IMR-90 (cell line): ENCODE measurements around the gene TENM4. TPM values are rescaled to one million over a fixed set of nuclear protein-coding genes. Genes with fewer than 3 reads are reported as not detected.

Source experiments
- ATAC-seq: fragments of 200-7000 bp; cut with Tn5 transposase; 2 replicates; pipeline ENCODE4 v1.9.1; 2020; ENCODE audit warnings: low read depth, mild to moderate bottlenecking, moderate library complexity
- BruUV-seq: library from RNA; stranded (reverse); fragments of 400-500 nt; replicated peaks from 2 replicates; lab custom pipeline; 2021; lab: Mats Ljungman, UMichigan
- CTCF ChIA-PET: fragments of 300-600 bp; formaldehyde crosslinking; extraction: SDS; loops from one replicate; lab custom pipeline; 2021; ENCODE audit warnings: antibody characterized with exemption; lab: Yijun Ruan, JAX
- POLR2A ChIA-PET: fragments of 300-600 bp; sonication (Branson Sonifier 250); formaldehyde crosslinking; loops from one replicate; lab custom pipeline; 2022; ENCODE audit warnings: antibody characterized with exemption; ENCODE audit not compliant: unreplicated experiment; lab: Charles Lee
- DNase-seq: peaks from one replicate; pipeline ENCODE4 v3.0.0; 2013
- H2AFZ ChIP-seq: replicated peaks from 2 replicates; pipeline ENCODE3; 2013; ENCODE audit warnings: low read length, mild to moderate bottlenecking; ENCODE audit not compliant: poor library complexity
- H2AK5ac ChIP-seq: 2 replicates; pipeline ENCODE4 v1.6.1; 2013; ENCODE audit warnings: low read depth, low read length, inconsistent platforms
- H2AK9ac ChIP-seq: replicated peaks from 2 replicates; pipeline ENCODE3; 2013; ENCODE audit warnings: mild to moderate bottlenecking, low read depth, low read length, moderate library complexity; ENCODE audit not compliant: poor library complexity
- H2BK120ac ChIP-seq: 2 replicates; pipeline ENCODE4 v1.6.1; 2013; ENCODE audit warnings: low read depth, low read length, inconsistent platforms
- H2BK15ac ChIP-seq: 3 replicates; pipeline ENCODE4 v1.6.1; 2013; ENCODE audit warnings: low read depth, low read length, inconsistent platforms
- H2BK20ac ChIP-seq: 2 replicates; pipeline ENCODE4 v1.6.1; 2013; ENCODE audit warnings: low read depth, mild to moderate bottlenecking, inconsistent platforms, low read length, moderate library complexity
- H2BK5ac ChIP-seq: 2 replicates; pipeline ENCODE4 v1.6.1; 2013; ENCODE audit warnings: mild to moderate bottlenecking, low read depth, low read length, inconsistent platforms; ENCODE audit not compliant: poor library complexity, severe bottlenecking
- H3K14ac ChIP-seq: replicated peaks from 2 replicates; pipeline ENCODE4 v1.6.1; 2013; ENCODE audit warnings: low read depth, low read length, inconsistent platforms
- H3K18ac ChIP-seq: 2 replicates; pipeline ENCODE4 v1.6.1; 2013; ENCODE audit warnings: low read depth, low read length, control low read depth
- H3K23ac ChIP-seq: 2 replicates; pipeline ENCODE4 v1.6.1; 2013; ENCODE audit warnings: low read depth, low read length, inconsistent platforms
- H3K27ac ChIP-seq: 2 replicates; pipeline ENCODE4 v1.5.1; 2013; ENCODE audit warnings: mild to moderate bottlenecking, control low read depth, low read length; ENCODE audit not compliant: insufficient read depth
- H3K27me3 ChIP-seq: 2 replicates; pipeline ENCODE4 v1.6.1; 2013; ENCODE audit warnings: low read length; ENCODE audit not compliant: control insufficient read depth, insufficient read depth
- H3K36me3 ChIP-seq: 2 replicates; pipeline ENCODE4 v1.6.1; 2013; ENCODE audit warnings: low read length, mixed read lengths; ENCODE audit not compliant: control insufficient read depth, insufficient read depth
- H3K4ac ChIP-seq: 2 replicates; pipeline ENCODE4 v1.6.1; 2013; ENCODE audit warnings: low read depth, low read length, inconsistent platforms
- H3K4me1 ChIP-seq: 2 replicates; pipeline ENCODE4 v1.6.1; 2013; ENCODE audit warnings: low read length, mixed read lengths; ENCODE audit not compliant: control insufficient read depth, insufficient read depth
- H3K4me2 ChIP-seq: 2 replicates; pipeline ENCODE4 v1.6.1; 2013; ENCODE audit warnings: low read depth, mild to moderate bottlenecking, control low read depth, low read length, moderate library complexity
- H3K4me3 ChIP-seq: 2 replicates; pipeline ENCODE4 v1.5.1; 2013; ENCODE audit warnings: low read depth, mild to moderate bottlenecking, control low read depth, low read length, moderate library complexity; ENCODE audit not compliant: insufficient read depth
- H3K56ac ChIP-seq: 2 replicates; pipeline ENCODE4 v1.6.1; 2013; ENCODE audit warnings: low read length, inconsistent platforms; ENCODE audit not compliant: insufficient read depth; ENCODE audit errors: extremely low read depth
- H3K79me1 ChIP-seq, 2 experiments: 2 replicates each; pipeline ENCODE4 v1.6.1; 2013; ENCODE audit warnings: low read length in 2 of 2, inconsistent platforms in 1 of 2, low read depth in 1 of 2
- H3K9ac ChIP-seq: 2 replicates; pipeline ENCODE4 v1.6.1; 2013; ENCODE audit warnings: low read depth, low read length, control low read depth
- H3K9me1 ChIP-seq: 2 replicates; pipeline ENCODE4 v1.6.1; 2013; ENCODE audit warnings: low read length, inconsistent platforms; ENCODE audit not compliant: insufficient read depth
- H3K9me3 ChIP-seq: 2 replicates; pipeline ENCODE4 v1.6.1; 2013; ENCODE audit warnings: low read length; ENCODE audit not compliant: control insufficient read depth, insufficient read depth
- H4K20me1 ChIP-seq: 2 replicates; pipeline ENCODE4 v1.6.1; 2013; ENCODE audit warnings: low read length, inconsistent platforms; ENCODE audit not compliant: insufficient read depth
- H4K5ac ChIP-seq: 2 replicates; pipeline ENCODE4 v1.6.1; 2013; ENCODE audit warnings: mild to moderate bottlenecking, low read depth, low read length, control low read depth
- H4K8ac ChIP-seq, 2 experiments: 2 replicates each; pipeline ENCODE4 v1.6.1; 2013; ENCODE audit warnings: low read depth in 2 of 2, low read length in 2 of 2, control low read depth in 1 of 2, inconsistent platforms in 1 of 2
- H4K91ac ChIP-seq: 2 replicates; pipeline ENCODE4 v1.6.1; 2013; ENCODE audit warnings: low read depth, low read length, inconsistent platforms; ENCODE audit not compliant: insufficient read depth
- CHD1 ChIP-seq: IDR thresholded peaks from 2 replicates; pipeline ENCODE4 v1.6.1; 2012; ENCODE audit warnings: low read depth, low read length, improper control_type of control experiment
- FOS ChIP-seq: fragments of 150-350 bp; IDR thresholded peaks from 2 replicates; pipeline ENCODE4 v1.6.1; 2016; ENCODE audit warnings: low read depth, low read length
- MXI1 ChIP-seq: IDR thresholded peaks from 2 replicates; pipeline ENCODE4 v1.6.1; 2012; ENCODE audit warnings: low read depth, mild to moderate bottlenecking, low read length, moderate library complexity, borderline replicate concordance
- POLR2A ChIP-seq: IDR thresholded peaks from 2 replicates; pipeline ENCODE4 v1.6.1; 2012; ENCODE audit warnings: mild to moderate bottlenecking, low read depth, low read length
- RAD21 ChIP-seq: IDR thresholded peaks from 2 replicates; pipeline ENCODE4 v1.6.1; 2012; ENCODE audit warnings: low read length, improper control_type of control experiment
- RCOR1 ChIP-seq: IDR thresholded peaks from 2 replicates; pipeline ENCODE4 v1.6.1; 2012; ENCODE audit warnings: mild to moderate bottlenecking, low read length, improper control_type of control experiment; ENCODE audit not compliant: insufficient replicate concordance
- SMC3 ChIP-seq: fragments of 150-350 bp; IDR thresholded peaks from 2 replicates; pipeline ENCODE4 v1.6.1; 2016; ENCODE audit warnings: low read depth, mild to moderate bottlenecking, antibody characterized with exemption, low read length, moderate library complexity
- WGBS, 2 experiments: methylation state at CpG; one replicate each; pipeline versions ENCODE4 v1.1.5 to v1.1.7; 2013; ENCODE audit warnings: missing lambda C conversion rate in 2 of 2; ENCODE audit not compliant: insufficient read length in 1 of 2; ENCODE audit errors: extremely low coverage in 2 of 2; 5-methylcytosine and 5-hydroxymethylcytosine counted together
- dilution Hi-C: fragments of 300-500 bp; cut with HindIII; formaldehyde crosslinking; loops from one replicate; pipeline ENCODE4 v1.14.3; 2018; ENCODE audit warnings: low sequenced_read_pairs; ENCODE audit not compliant: unreplicated experiment
- in situ Hi-C: fragments of 300-500 bp; cut with MboI; formaldehyde crosslinking; loops from 3 replicates; pipeline ENCODE4 v1.14.3; 2019; ENCODE audit warnings: low sequenced_read_pairs, inconsistent platforms, mixed read lengths
- intact Hi-C: fragments of 100-400 bp; cut with micrococcal nuclease; formaldehyde crosslinking; loops from 2 replicates; pipeline ENCODE4 v1.10.0; 2022
- polyA plus RNA-seq, 3 experiments: library from polyadenylated mRNA; depleted of rRNA; stranded (reverse); fragments of >200 nt; gene quantifications; 2 replicates each; pipeline ENCODE4 v1.2.3, GENCODE V29; 2012; ENCODE audit warnings: low replicate concordance in 1 of 3
- total RNA-seq: library from RNA; depleted of rRNA; stranded (reverse); fragments of >200 nt; gene quantifications from 2 replicates; pipeline ENCODE4 v1.2.3, GENCODE V29; 2012
- TF ChIP-seq, protein P1 (sequence below): fragments of 150-350 bp; IDR thresholded peaks from 2 replicates; pipeline ENCODE4 v1.6.1; 2016; ENCODE audit warnings: low read depth, mild to moderate bottlenecking, low read length, moderate library complexity, borderline replicate concordance
- TF ChIP-seq, protein P2 (sequence below): fragments of 150-350 bp; IDR thresholded peaks from 2 replicates; pipeline ENCODE4 v1.6.1; 2017; ENCODE audit warnings: mild to moderate bottlenecking, antibody characterized with exemption, low read length, low read depth

TENM4 gene
- total and polyA plus RNA-seq, 2 of the 4 experiments (the other 2 are of a cell fraction), result 7.4 to 9.0 TPM

GRCh38 chr11:79186669-79187068, 254.2 kb downstream of the TENM4 start:
- Histone ChIP-seq H3K9me1 (peaks cover 3% of the 10 kb centered on the region; the same call in 1 of the 2 replicates), H2BK20ac (no peak overlapping the region), H2BK5ac (no peak overlapping the region), H2AK5ac (no peak overlapping the region), H3K9ac (no peak overlapping the region), H2BK15ac (no peak overlapping the region), H3K36me3 (no peaks in the 10 kb centered on the region), H3K9me3 (peaks cover 4% of the 10 kb centered on the region), H2AFZ (no peak overlapping the region), H4K91ac (no peak overlapping the region), H3K14ac (no peak overlapping the region), H3K4me1 (peaks cover 4% of the 10 kb centered on the region; the same call in 1 of the 2 replicates), H3K4ac (no peak overlapping the region), H3K4me2 (no peak overlapping the region), H3K56ac (no peak overlapping the region), H3K27ac (no peak overlapping the region), H3K4me3 (no peak overlapping the region), H3K79me1 (no peaks in the 10 kb centered on the region), H4K5ac (no peak overlapping the region), H2BK120ac (no peak overlapping the region), H4K20me1 (no peaks in the 10 kb centered on the region), H2AK9ac (no peak overlapping the region), H3K27me3 (no peaks in the 10 kb centered on the region), H3K23ac (no peak overlapping the region), H4K8ac (no peak overlapping the region), H3K18ac (no peak overlapping the region)
- ATAC-seq (no peak), DNase-seq (no peak)
- CTCF ChIA-PET, result interaction anchor here (0.7 kb wide), 1 partner anchor 541 kb away, joined by 3 read pairs; no protein-coding TSS in a partner anchor
- dilution Hi-C loops (no loop called here), in situ Hi-C loops (no loop called here), intact Hi-C loops (no loop called here)
- no TSS peak for BruUV-seq
- no CpG with 5 or more reads among the region's 3 CpGs for WGBS, 2 experiments
- POLR2A ChIA-PET, result no interaction called here
- TF ChIP-seq CHD1 (no peak), SMC3 (no peak), RCOR1 (no peak), MXI1 (no peak), POLR2A (no peak), FOS (no peak), RAD21 (no peak)
- TF ChIP-seq, protein P1, sequence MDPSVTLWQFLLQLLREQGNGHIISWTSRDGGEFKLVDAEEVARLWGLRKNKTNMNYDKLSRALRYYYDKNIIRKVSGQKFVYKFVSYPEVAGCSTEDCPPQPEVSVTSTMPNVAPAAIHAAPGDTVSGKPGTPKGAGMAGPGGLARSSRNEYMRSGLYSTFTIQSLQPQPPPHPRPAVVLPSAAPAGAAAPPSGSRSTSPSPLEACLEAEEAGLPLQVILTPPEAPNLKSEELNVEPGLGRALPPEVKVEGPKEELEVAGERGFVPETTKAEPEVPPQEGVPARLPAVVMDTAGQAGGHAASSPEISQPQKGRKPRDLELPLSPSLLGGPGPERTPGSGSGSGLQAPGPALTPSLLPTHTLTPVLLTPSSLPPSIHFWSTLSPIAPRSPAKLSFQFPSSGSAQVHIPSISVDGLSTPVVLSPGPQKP, result no peak
- TF ChIP-seq, protein P2, sequence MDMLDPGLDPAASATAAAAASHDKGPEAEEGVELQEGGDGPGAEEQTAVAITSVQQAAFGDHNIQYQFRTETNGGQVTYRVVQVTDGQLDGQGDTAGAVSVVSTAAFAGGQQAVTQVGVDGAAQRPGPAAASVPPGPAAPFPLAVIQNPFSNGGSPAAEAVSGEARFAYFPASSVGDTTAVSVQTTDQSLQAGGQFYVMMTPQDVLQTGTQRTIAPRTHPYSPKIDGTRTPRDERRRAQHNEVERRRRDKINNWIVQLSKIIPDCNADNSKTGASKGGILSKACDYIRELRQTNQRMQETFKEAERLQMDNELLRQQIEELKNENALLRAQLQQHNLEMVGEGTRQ, result no peak
